Retinal pigment epithelial cell (primary cell): ENCODE data around the gene BCAN.

Experiments
- DNase-seq: peaks from one replicate; pipeline ENCODE4 v3.0.0-alpha.2; 2010; ENCODE audit warnings: low read depth
- H3K4me3 ChIP-seq: 2 replicates; pipeline ENCODE4 v1.5.1; 2011; ENCODE audit warnings: mild to moderate bottlenecking, low read length, control low read depth, moderate library complexity
- CTCF ChIP-seq: conservative IDR thresholded peaks from 2 replicates; pipeline ENCODE4 v1.5.1; 2011; ENCODE audit warnings: low read depth, low read length, control low read depth, inconsistent platforms

The BCAN gene

DNA sequence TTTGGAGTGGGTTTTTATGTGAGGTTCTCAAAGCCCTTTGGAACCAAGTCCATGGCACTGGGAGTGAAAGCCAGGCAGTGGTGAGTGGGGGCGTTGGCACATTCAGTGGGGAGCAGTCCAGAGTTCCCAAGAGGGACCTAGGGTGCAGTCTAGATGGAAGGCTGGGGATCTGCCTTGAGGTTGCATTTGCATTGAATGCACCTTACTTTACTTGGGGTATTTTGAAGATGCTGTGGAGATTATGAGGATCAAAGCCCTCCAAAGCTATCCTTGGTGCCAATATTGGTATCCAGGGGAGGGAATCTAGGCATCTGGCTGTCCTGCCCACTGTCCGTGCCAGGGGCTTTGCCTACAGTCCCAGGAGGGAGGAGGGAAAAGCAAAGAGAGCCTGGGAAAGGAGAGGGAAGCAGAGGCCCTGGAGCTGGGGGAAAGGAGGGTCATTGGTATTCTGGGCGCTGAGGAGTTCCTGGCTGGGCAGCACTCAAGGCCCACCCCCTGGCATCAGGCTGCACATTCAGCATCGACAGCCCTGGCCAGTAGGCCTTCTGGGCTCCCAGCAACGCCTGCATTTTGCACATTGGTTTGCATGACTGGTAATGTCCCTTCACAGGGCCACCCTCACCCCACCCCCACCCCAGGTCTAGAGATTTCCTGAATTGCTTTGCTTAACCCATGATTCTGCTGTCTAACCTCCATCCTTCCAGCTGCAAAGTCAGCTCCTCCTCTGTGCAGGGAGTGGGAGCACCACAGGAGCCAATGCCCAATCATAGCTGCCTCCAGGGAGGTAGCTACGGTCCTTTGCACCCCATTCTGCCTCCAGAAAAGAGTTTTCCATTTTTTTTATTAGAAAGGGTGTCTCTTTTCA lies 843 bp upstream of the BCAN start:
- TF ChIP-seq CTCF, result no peak
- peak overlapping the region; percentile 22 for H3K4me3 ChIP-seq
- DNase-seq, result no peak

GRCh38 chr1:156642265-156643048 lies 540 bp downstream of the BCAN start:
- no peak for TF ChIP-seq CTCF
- H3K4me3 ChIP-seq, result peak overlapping the region; percentile 25
- no peak for DNase-seq

GRCh38 chr1:156643049-156643777 lies 1.3 kb downstream of the BCAN start:
- no peak for DNase-seq
- H3K4me3 ChIP-seq, result no peak overlapping the region
- no peak for TF ChIP-seq CTCF

DNA sequence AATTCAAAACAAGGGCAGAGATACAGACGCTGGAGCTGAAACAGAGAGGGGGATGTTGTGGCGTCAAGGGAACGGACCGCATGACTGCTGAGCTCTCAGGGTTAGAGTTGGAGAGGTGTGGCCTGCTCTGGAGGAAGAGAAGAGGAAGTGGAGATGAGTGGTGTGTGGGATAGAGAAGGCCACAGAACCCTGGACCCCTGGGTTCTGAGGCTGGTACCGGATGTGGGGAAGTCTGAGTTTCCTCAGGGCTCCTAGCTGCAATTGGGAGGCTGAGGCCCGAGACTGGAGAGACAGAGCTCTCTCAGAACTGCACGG lies 1.8 kb downstream of the BCAN start:
- no peak for DNase-seq
- TF ChIP-seq CTCF, result no peak
- H3K4me3 ChIP-seq, result no peak overlapping the region

GRCh38 chr1:156644146-156644545 lies 2.2 kb downstream of the BCAN start:
- no peak for DNase-seq
- no peak for TF ChIP-seq CTCF
- no peak overlapping the region for H3K4me3 ChIP-seq

DNA sequence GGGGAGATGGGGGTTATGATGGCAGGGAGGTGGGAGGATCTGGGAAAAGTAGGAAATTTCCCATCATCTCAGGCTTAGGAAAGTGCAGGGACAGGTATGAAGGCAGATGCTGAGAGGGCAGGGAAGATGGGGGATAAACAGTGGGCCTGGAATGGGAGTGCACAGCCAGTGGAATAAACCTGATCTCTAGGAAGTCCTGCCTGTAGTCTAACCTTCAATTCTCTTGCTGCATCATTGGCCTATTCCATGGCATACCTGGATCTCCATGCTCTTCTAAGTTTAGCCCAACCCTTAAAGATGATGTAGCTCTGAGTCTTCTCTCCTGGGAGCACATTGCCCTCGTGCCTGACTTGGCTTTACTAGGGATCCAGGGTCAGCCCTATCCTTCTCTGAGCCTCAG lies 2.7 kb downstream of the BCAN start:
- no peak for TF ChIP-seq CTCF
- H3K4me3 ChIP-seq, result no peak overlapping the region
- DNase-seq, result no peak
